ENCODE data around the gene TRIO.

DNA sequence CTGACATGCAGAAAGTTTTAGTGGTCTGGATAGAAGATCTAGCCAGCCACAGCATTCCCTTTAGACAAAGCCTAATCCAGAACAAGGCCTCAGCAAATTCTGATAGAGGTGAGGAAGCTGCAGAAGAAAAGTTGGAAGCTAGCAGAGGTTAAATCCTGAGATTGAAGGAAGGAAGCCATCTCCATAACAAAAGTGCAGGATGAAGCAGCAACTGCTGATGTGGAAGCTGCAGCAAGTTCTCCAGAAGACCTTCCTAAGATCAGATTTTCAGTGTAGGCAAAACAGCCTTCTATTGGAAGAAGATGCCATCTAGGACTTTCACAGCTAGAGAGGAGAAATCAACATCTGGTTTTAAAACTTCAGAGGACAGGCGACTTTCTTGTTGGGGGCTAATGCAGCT lies 77.5 kb downstream of the TRIO start:
- no peak for TF ChIP-seq TP53 (CRISPR knock-in tag; IDR thresholded peaks at IDR 0.05)
- TF ChIP-seq ZNF138 (CRISPR knock-in tag; conservative IDR thresholded peaks at IDR 0.05): no peak
- TF ChIP-seq, protein P1, sequence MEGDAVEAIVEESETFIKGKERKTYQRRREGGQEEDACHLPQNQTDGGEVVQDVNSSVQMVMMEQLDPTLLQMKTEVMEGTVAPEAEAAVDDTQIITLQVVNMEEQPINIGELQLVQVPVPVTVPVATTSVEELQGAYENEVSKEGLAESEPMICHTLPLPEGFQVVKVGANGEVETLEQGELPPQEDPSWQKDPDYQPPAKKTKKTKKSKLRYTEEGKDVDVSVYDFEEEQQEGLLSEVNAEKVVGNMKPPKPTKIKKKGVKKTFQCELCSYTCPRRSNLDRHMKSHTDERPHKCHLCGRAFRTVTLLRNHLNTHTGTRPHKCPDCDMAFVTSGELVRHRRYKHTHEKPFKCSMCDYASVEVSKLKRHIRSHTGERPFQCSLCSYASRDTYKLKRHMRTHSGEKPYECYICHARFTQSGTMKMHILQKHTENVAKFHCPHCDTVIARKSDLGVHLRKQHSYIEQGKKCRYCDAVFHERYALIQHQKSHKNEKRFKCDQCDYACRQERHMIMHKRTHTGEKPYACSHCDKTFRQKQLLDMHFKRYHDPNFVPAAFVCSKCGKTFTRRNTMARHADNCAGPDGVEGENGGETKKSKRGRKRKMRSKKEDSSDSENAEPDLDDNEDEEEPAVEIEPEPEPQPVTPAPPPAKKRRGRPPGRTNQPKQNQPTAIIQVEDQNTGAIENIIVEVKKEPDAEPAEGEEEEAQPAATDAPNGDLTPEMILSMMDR (IDR thresholded peaks at IDR 0.05): no peak
- TF ChIP-seq RORB (CRISPR knock-in tag; IDR thresholded peaks at IDR 0.05): no peak
- TF ChIP-seq USF2 (CRISPR knock-in tag; IDR thresholded peaks at IDR 0.05): no peak
- TF ChIP-seq, protein P2, sequence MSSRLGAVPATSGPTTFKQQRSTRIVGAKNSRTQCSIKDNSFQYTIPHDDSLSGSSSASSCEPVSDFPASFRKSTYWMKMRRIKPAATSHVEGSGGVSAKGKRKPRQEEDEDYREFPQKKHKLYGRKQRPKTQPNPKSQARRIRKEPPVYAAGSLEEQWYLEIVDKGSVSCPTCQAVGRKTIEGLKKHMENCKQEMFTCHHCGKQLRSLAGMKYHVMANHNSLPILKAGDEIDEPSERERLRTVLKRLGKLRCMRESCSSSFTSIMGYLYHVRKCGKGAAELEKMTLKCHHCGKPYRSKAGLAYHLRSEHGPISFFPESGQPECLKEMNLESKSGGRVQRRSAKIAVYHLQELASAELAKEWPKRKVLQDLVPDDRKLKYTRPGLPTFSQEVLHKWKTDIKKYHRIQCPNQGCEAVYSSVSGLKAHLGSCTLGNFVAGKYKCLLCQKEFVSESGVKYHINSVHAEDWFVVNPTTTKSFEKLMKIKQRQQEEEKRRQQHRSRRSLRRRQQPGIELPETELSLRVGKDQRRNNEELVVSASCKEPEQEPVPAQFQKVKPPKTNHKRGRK (CRISPR knock-in tag; IDR thresholded peaks at IDR 0.05; ENCODE audit: borderline replicate concordance): no peak
- TF ChIP-seq GABPB1 (CRISPR knock-in tag; IDR thresholded peaks at IDR 0.05): no peak
- no peak for TF ChIP-seq FOXJ3 (CRISPR knock-in tag; IDR thresholded peaks at IDR 0.05; ENCODE audit: borderline replicate concordance)
- no peak for TF ChIP-seq SMAD4 (CRISPR knock-in tag; IDR thresholded peaks at IDR 0.05)
- no peak for TF ChIP-seq MAX (CRISPR knock-in tag; IDR thresholded peaks at IDR 0.05)
- TF ChIP-seq FOXK1 (CRISPR knock-in tag; IDR thresholded peaks at IDR 0.05): no peak
- TF ChIP-seq NFE2L1 (CRISPR knock-in tag; IDR thresholded peaks at IDR 0.05): no peak
